HG03108 (cell line): ENCODE data around the gene TAF11L3.
"Not testable (repeated sequence)": the region's sequence is repeated elsewhere in the genome, so short reads cannot be mapped to it uniquely, and the experiment has no call there.

Source experiments
- ATAC-seq: cut with Tn5 transposase; IDR thresholded peaks from one replicate; pipeline ENCODE4 v1.9.1; 2021; ENCODE audit warnings: moderate library complexity; ENCODE audit not compliant: unreplicated experiment

Gene TAF11L3

DNA sequence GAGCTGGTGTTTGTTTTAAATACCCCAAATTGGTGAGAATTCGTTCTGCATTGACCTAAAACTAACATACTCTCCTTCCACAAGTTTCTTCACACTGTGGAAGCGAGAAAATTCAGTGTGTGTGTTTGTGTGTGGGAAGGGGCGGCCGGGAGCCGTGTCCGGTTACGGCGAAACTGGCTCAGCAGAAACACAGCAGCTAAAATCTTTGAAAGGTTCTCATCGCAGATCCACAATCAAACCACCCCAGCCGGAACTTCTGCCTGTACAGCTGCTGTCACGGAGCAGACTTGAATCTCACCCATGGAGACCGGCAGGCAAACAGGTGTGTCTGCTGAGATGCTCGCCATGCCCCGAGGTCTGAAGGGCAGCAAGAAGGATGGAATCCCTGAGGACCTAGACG, at the start of gene TAF11L3:
TSS of gene TAF11L3 (plus strand) at position 301 of the 400 bp plus-strand sequence.
- not testable (repeated sequence) for ATAC-seq

- no peak for ATAC-seq
Measured at GRCh38 chr5:17470064-17470463, 48.1 kb upstream of the TAF11L3 start.

DNA sequence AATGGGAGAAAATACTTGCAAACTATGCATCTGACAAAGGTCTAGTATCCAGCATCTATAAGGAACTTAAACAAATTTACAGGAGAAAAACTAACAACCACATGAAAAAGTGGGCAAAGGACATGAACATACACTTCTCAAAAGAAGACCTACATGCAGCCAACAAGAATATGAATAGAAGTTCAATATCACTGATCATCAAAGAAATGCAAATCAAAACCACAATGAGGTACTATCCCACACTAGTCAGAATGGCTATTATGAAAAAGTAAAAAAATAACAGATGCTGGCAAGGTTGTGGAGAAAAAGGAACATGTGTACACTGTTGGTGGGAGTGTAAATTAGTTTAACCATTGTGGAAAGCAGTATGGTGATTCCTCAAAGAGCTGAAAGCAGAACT, 43.1 kb upstream of the TAF11L3 start:
- not testable (repeated sequence) for ATAC-seq

GRCh38 chr5:17477043-17477442, 41.1 kb upstream of the TAF11L3 start:
- ATAC-seq: no peak

DNA sequence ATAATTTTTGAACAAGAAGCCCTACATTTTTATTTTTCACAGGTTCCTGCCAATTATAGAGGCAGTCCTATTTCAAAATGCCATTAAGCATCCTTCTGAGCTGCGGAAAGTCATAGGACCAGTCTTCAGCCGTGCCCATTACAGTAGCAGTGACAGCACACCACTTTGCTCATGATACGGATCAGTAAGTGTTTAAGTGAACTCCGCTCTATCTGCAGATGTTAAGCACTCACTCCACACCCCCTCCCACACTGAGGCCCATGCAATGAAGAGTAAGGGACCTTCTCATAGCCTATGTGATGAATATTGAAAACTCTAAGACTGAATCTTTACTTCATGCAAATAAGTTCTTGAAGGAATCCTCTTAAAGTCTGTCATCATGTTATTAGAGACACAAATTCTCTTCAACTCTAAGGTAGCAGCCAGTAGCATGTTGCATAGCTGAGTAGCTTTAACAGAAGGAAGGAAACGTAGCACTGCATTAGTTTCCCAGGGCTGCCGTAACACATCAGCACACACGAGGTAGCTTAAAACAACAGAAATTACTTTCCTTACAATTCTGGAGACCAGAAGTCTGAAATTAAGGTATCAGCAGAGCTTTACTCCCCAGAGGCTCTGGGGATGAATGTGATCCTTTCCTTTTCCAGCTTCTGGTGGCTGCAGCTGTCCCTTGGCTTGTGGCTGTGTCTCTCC, 40.4 kb upstream of the TAF11L3 start:
- no peak for ATAC-seq

DNA sequence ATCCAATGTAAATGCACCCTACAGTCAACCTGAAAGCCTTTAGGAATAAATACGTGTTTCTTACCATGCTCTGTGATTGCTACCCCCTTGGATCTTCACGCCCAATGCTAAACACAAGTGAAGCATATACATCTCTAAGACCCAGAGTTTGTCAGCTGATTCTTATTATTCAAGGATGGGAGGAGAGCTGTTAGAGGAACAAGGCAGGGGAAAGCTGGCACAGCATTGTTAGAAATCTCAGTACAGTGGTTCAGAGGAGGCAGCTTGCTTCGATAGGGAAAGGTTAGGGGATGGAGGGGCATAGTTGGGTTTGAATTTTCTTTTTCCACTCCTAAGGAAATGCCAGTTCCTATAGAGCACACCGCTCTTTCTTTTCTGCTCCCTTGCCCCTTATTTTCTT, 36.8 kb upstream of the TAF11L3 start:
- ATAC-seq: no peak

DNA sequence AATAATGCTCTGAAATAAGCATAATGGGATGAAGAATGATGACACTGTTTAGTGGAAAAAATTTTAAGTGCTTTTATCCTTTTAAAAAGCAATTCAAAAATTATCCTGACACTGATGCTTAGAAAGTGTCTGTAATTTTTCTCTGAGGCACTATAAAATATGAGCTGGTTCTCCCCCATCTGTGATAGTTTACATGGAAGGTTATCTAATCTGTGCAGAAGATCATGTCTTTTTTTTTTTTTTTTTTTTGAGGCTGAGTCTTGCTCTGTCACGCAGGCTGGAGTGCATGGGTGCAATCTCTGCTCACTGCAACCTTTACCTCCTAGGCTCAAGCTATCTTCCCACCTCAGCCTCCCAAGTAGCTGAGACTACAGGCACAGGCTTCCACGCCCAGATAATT, 35.4 kb upstream of the TAF11L3 start:
- no peak for ATAC-seq

- ATAC-seq: not testable (repeated sequence)
Measured at GRCh38 chr5:17486464-17487173, 31.5 kb upstream of the TAF11L3 start.

- ATAC-seq: no peak
Measured at GRCh38 chr5:17487174-17487512, 31.0 kb upstream of the TAF11L3 start.

- ATAC-seq: not testable (repeated sequence)
Measured at GRCh38 chr5:17491257-17491656, 26.9 kb upstream of the TAF11L3 start.

- no peak for ATAC-seq
Measured at GRCh38 chr5:17492770-17493169, 25.4 kb upstream of the TAF11L3 start.

DNA sequence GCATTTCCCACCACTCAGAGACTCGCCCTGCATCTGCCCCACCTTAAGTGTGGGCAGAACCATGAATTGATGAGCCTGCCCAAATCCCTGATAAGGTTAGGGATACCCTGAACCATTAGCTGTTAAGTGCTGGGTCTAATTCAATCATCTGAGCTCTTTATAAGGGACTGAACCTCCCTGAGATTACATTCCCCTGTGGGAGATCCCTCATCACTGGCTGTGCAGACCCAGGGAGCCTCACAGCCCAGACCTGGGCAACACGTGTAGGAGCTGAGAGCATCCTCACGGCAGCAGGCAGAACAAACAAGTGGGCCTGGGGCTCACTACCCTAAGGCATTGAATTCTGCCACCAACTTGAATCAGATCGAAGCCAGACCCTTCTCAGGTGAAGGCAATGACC, 20.7 kb upstream of the TAF11L3 start:
- no peak for ATAC-seq

- not testable (repeated sequence) for ATAC-seq
Measured at GRCh38 chr5:17497931-17498330, 20.2 kb upstream of the TAF11L3 start, which contains the start of gene TAF11L2. TAF11L2 (plus strand) TSS chr5:17498231.

DNA sequence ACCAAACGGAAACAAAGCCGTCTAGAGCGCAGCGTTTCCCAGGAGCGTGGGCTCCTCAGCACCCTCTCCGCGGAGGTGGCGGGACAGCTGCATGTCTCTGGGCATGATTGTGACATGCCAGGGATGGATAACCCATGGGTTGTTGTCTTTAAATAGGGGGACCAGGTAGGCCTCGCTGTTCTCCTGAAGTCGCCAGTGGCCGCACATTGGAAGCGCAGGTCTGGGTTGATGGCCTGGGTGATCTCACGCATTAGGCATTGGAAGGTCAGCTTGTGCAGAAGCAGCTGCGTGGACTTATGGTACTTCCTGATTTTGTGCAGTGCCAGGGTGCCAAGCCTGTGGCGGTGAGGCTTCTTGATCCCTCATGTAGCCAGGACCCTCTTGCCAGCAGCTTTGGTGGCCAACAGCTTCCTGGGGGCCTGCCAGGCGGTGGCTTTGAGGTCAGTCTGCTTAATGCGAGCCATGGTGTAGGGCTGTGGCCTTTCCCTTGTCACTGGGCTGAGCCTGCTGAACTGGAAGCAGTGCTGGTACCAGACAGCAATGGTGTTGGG, 6.3 kb upstream of the TAF11L3 start:
- no peak for ATAC-seq

DNA sequence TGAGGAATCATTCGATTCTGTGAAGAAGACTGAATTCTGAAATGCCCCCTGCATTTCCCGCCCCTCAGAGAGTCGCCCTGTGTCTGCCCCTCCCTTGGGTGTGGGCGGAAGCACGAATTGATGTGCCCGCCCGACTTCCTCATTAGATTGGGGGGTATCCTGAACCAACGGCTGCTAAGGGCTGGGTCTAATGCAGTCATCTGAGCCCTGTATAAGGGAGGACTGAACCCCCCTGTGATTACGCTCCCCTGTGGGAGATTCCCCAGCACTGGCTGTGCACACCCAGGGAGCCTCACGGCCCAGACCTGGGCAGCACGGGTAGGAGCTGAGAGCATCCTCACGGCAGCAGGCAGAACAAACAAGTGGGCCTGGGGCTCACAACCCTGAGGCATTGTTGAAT, 641 bp upstream of the TAF11L3 start:
- ATAC-seq: not testable (repeated sequence)

- ATAC-seq: not testable (repeated sequence)
Measured at GRCh38 chr5:17519508-17519907, 1.3 kb downstream of the TAF11L3 start.

- not testable (repeated sequence) for ATAC-seq
Measured at GRCh38 chr5:17521501-17521900, 3.3 kb downstream of the TAF11L3 start, which contains the start of gene TAF11L4. TAF11L4 (plus strand) TSS chr5:17521801.

DNA sequence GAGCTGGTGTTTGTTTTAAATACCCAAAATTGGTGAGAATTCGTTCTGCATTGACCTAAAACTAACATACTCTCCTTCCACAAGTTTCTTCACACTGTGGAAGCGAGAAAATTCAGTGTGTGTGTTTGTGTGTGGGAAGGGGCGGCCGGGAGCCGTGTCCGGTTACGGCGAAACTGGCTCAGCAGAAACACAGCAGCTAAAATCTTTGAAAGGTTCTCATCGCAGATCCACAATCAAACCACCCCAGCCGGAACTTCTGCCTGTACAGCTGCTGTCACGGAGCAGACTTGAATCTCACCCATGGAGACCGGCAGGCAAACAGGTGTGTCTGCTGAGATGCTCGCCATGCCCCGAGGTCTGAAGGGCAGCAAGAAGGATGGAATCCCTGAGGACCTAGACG, 6.8 kb downstream of the TAF11L3 start, which contains the start of gene TAF11L5:
TSS of gene TAF11L5 (plus strand) at position 301 of the 400 bp plus-strand sequence.
- not testable (repeated sequence) for ATAC-seq

DNA sequence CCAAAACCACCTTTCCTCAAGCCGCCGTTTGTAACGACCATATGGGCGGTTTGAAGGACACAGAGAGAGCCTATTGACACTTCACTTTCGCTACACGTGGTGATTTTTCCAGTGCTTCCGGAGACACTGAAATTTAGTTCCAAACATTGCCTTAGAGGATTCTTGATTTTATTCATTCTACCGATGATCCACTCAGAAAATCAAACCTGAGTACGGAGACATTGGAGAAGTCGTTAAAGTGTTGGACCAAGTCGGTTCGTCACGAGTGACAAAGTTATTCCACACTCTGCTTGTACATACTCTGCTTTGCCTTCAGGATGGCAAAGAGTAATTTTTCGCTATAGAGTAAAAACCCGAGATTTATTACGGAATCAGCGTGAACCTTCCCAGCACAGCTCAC, 8.3 kb downstream of the TAF11L3 start:
- ATAC-seq: not testable (repeated sequence)

- not testable (repeated sequence) for ATAC-seq
Measured at GRCh38 chr5:17528369-17528768, 10.2 kb downstream of the TAF11L3 start, which contains the start of gene TAF11L6. TAF11L6 (plus strand) TSS chr5:17528669.
